OCI-LY1 (cell line): Measurements from ENCODE around the gene SYCP2L.

Experiments used
- H2AFZ ChIP-seq: fragments of 200-600 bp; sonication (generic), shearing (Covaris generic); 2 replicates; pipeline ENCODE4 v1.6.0; 2014; ENCODE audit warnings: antibody characterized with exemption, mild to moderate bottlenecking, low read length
- H3F3A ChIP-seq: fragments of 200-600 bp; sonication (generic), shearing (Covaris generic); 2 replicates; pipeline ENCODE4 v1.6.0; 2014; ENCODE audit warnings: mild to moderate bottlenecking, antibody characterized with exemption, low read length, moderate library complexity; ENCODE audit not compliant: insufficient read depth
- H3K27ac ChIP-seq: fragments of 200-600 bp; sonication (generic); 2 replicates; pipeline ENCODE4 v1.5.1; 2014; ENCODE audit warnings: low read length, mixed run types, mild to moderate bottlenecking, low read depth; ENCODE audit not compliant: poor library complexity, severe bottlenecking
- H3K27me3 ChIP-seq: fragments of 200-600 bp; sonication (generic); 2 replicates; pipeline ENCODE4 v1.6.0; 2014; ENCODE audit warnings: antibody characterized with exemption, mild to moderate bottlenecking, low read length, moderate library complexity; ENCODE audit not compliant: insufficient read depth
- H3K36me3 ChIP-seq: fragments of 200-600 bp; sonication (generic); 2 replicates; pipeline ENCODE4 v1.6.1; 2014; ENCODE audit warnings: mild to moderate bottlenecking, antibody characterized with exemption, low read length, moderate library complexity, mixed read lengths; ENCODE audit not compliant: insufficient read depth
- H3K4me1 ChIP-seq: fragments of 200-600 bp; sonication (generic); 2 replicates; pipeline ENCODE4 v1.5.1; 2014; ENCODE audit warnings: mild to moderate bottlenecking, low read length, moderate library complexity; ENCODE audit not compliant: insufficient read depth, severe bottlenecking
- H3K4me2 ChIP-seq: fragments of 200-600 bp; sonication (generic), shearing (Covaris generic); 2 replicates; pipeline ENCODE4 v1.6.1; 2014; ENCODE audit warnings: low read length
- H3K4me3 ChIP-seq: fragments of 200-600 bp; sonication (generic); 2 replicates; pipeline ENCODE4 v1.5.1; 2014; ENCODE audit warnings: low read length, low read depth, mild to moderate bottlenecking, mixed read lengths; ENCODE audit not compliant: poor library complexity, severe bottlenecking
- H3K79me2 ChIP-seq: fragments of 200-600 bp; shearing (Covaris generic); 2 replicates; pipeline ENCODE4 v1.6.1; 2016; ENCODE audit warnings: mixed run types, low read length, mixed read lengths; ENCODE audit not compliant: insufficient read depth
- H3K9ac ChIP-seq: fragments of 200-600 bp; sonication (generic), shearing (Covaris generic); 2 replicates; pipeline ENCODE4 v1.6.1; 2014; ENCODE audit warnings: mild to moderate bottlenecking, low read length, mixed read lengths
- H3K9me2 ChIP-seq: fragments of 200-600 bp; sonication (generic), shearing (Covaris generic); 2 replicates; pipeline ENCODE4 v1.6.1; 2014; ENCODE audit warnings: low read depth, mild to moderate bottlenecking, low read length, mixed read lengths
- H3K9me3 ChIP-seq: fragments of 200-600 bp; shearing (Covaris generic); 2 replicates; pipeline ENCODE4 v1.6.1; 2014; ENCODE audit warnings: low read length, mixed read lengths
- H4K20me1 ChIP-seq: fragments of 200-600 bp; sonication (generic), shearing (Covaris generic); 2 replicates; pipeline ENCODE4 v1.6.0; 2016; ENCODE audit warnings: mild to moderate bottlenecking, low read length; ENCODE audit not compliant: insufficient read depth
- EZH2 ChIP-seq: fragments of 200-600 bp; sonication (generic), shearing (Covaris generic); IDR thresholded peaks from 2 replicates; pipeline ENCODE4 v1.8.0; 2017; ENCODE audit warnings: borderline replicate concordance, mixed run types, mild to moderate bottlenecking, antibody characterized with exemption, low read length, moderate library complexity, mixed read lengths
- TF ChIP-seq, protein P1 (sequence below): fragments of 200-600 bp; sonication (generic), shearing (Covaris generic); IDR thresholded peaks from 2 replicates; pipeline ENCODE4 v1.5.1; 2017; ENCODE audit warnings: mild to moderate bottlenecking, antibody characterized with exemption, low read length, moderate library complexity, mixed read lengths

The SYCP2L gene

GRCh38 chr6:10890151-10890550 is 3.3 kb downstream of the SYCP2L start:
- Histone ChIP-seq H3K4me3 (no peak overlapping the region), H3K4me1 (peaks cover 3% of the 10 kb centered on the region), H3K4me2 (no peak overlapping the region), H3K79me2 (no peaks in the 10 kb centered on the region), H2AFZ (no peak overlapping the region), H3K9ac (no peak overlapping the region), H3K9me2 (no peaks in the 10 kb centered on the region), H3F3A (no peaks in the 10 kb centered on the region), H3K27me3 (peaks cover 4% of the 10 kb centered on the region; the same call in 1 of the 2 replicates), H4K20me1 (no peaks in the 10 kb centered on the region), H3K9me3 (peaks cover 8% of the 10 kb centered on the region; the same call in 1 of the 2 replicates), H3K27ac (no peak overlapping the region), H3K36me3 (no peaks in the 10 kb centered on the region; the same call in 1 of the 2 replicates)
- TF ChIP-seq, protein P1, sequence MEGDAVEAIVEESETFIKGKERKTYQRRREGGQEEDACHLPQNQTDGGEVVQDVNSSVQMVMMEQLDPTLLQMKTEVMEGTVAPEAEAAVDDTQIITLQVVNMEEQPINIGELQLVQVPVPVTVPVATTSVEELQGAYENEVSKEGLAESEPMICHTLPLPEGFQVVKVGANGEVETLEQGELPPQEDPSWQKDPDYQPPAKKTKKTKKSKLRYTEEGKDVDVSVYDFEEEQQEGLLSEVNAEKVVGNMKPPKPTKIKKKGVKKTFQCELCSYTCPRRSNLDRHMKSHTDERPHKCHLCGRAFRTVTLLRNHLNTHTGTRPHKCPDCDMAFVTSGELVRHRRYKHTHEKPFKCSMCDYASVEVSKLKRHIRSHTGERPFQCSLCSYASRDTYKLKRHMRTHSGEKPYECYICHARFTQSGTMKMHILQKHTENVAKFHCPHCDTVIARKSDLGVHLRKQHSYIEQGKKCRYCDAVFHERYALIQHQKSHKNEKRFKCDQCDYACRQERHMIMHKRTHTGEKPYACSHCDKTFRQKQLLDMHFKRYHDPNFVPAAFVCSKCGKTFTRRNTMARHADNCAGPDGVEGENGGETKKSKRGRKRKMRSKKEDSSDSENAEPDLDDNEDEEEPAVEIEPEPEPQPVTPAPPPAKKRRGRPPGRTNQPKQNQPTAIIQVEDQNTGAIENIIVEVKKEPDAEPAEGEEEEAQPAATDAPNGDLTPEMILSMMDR: no peak
- no peak for TF ChIP-seq EZH2

DNA sequence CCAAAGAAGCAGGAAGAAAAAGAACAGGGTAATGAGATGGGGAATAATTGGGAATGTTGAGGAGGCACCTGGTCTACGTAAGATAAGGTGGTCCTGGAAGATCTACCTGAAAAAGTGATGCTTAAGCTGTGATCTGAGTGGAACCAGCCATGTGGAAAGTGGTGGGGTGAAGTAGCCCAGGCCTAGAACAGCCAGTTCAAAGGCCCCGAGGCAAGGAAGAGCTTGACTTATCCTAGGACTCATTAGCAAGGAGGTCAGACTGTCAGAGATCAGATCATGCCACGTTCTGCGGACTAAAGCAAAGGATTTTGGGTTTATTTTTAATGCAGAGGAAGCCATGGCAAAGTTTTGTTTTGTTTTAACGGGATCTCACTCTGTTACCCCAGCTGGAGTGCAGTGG is 5.1 kb downstream of the SYCP2L start:
- H2AFZ ChIP-seq: no peak overlapping the region
- H3K4me1 ChIP-seq: peaks cover 3% of the 10 kb centered on the region
- no peak for TF ChIP-seq EZH2
- TF ChIP-seq, protein P1: no peak
- no peak overlapping the region for H3K9ac ChIP-seq
- H3K4me3 ChIP-seq: no peak overlapping the region
- no peaks in the 10 kb centered on the region for H4K20me1 ChIP-seq
- H3F3A ChIP-seq: no peaks in the 10 kb centered on the region
- no peak overlapping the region for H3K27ac ChIP-seq
- no peaks in the 10 kb centered on the region for H3K79me2 ChIP-seq
- H3K27me3 ChIP-seq: peaks cover 3% of the 10 kb centered on the region; the same call in 1 of the 2 replicates
- H3K9me3 ChIP-seq: peaks cover 8% of the 10 kb centered on the region; the same call in 1 of the 2 replicates
- no peaks in the 10 kb centered on the region for H3K9me2 ChIP-seq
- no peak overlapping the region for H3K4me2 ChIP-seq
- H3K36me3 ChIP-seq: no peaks in the 10 kb centered on the region; the same call in 1 of the 2 replicates

DNA sequence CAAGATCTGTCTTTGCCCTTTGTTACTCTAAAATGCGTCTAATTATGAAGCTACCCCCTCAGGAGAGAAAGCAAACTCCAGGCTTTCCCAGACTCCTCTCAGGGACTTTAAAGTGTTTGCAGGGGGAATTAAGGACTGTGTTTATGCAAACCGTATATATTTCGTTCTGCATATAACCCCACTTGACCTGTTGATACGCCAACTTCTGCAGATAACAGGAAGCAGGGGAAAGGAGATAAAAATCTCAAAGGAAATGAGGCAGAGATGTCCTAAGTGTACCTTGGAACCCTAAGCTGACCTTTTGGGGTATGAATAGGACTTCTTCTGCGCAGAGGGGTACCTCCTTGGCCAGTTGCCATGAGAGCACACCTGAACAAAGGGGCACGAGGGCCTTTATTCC is 8.1 kb downstream of the SYCP2L start:
- H3K79me2 ChIP-seq: no peaks in the 10 kb centered on the region
- TF ChIP-seq, protein P1: no peak
- TF ChIP-seq EZH2: no peak
- H3K36me3 ChIP-seq: no peaks in the 10 kb centered on the region; the same call in 1 of the 2 replicates
- no peaks in the 10 kb centered on the region for H4K20me1 ChIP-seq
- H3K4me3 ChIP-seq: no peak overlapping the region
- no peak overlapping the region for H3K9ac ChIP-seq
- H3K9me3 ChIP-seq: peaks cover 8% of the 10 kb centered on the region; the same call in 1 of the 2 replicates
- no peak overlapping the region for H3K4me2 ChIP-seq
- no peaks in the 10 kb centered on the region for H3K4me1 ChIP-seq
- H3F3A ChIP-seq: no peaks in the 10 kb centered on the region
- no peak overlapping the region for H2AFZ ChIP-seq
- no peaks in the 10 kb centered on the region for H3K9me2 ChIP-seq
- no peak overlapping the region for H3K27ac ChIP-seq
- no peaks in the 10 kb centered on the region for H3K27me3 ChIP-seq
